ENCODE measurements around the gene CD47. TPM values are rescaled to one million over a fixed set of nuclear protein-coding genes. Genes with fewer than 3 reads are reported as not detected.

The CD47 gene
- total and polyA plus RNA-seq, 2 of the 4 experiments (the other 2 are of a cell fraction), result 45.9 to 52.0 TPM

DNA sequence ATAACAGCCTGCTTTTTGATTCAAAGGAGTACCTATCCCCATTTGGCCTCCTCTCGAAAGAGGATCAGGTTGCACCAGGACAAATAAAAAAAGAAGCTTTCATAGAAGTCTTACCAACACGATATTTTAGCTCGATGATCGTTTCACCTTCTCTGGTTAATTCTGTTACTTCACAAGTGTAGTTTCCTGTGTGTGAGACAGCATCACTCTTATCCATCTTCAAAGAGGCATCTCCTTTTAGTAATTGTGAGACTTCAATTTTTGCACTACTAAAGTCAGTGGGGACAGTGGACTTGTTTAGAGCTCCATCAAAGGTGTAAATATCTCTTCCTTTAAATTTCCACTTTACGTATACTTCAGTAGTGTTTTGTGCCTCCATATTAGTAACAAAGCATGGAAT, 11.0 kb downstream of the CD47 start:
- Histone ChIP-seq H4K20me1 (ENCODE audit: insufficient read depth, low read length) (peaks cover 13% of the 10 kb centered on the region; the same call in 1 of the 2 replicates), H3K9me3 (ENCODE audit: control insufficient read depth, insufficient read depth, low read length) (no peaks in the 10 kb centered on the region), H4K91ac (ENCODE audit: insufficient read depth, low read depth, low read length) (no peak overlapping the region), H3K4me1 (ENCODE audit: control insufficient read depth, insufficient read depth, low read length) (no peaks in the 10 kb centered on the region), H2BK120ac (ENCODE audit: low read depth, low read length) (no peak overlapping the region), H3K36me3 (ENCODE audit: control insufficient read depth, insufficient read depth, low read length) (peaks cover 4% of the 10 kb centered on the region; the same call in 1 of the 2 replicates), H3K23ac (ENCODE audit: low read depth, low read length) (no peak overlapping the region), H3K4me2 (ENCODE audit: low read depth, low read length) (no peak overlapping the region), H2AK9ac (replicated peaks; ENCODE audit: low read depth, low read length, poor library complexity) (no peak overlapping the region), H2BK15ac (ENCODE audit: low read depth, low read length) (no peak overlapping the region), H2AFZ (replicated peaks; ENCODE audit: low read length, poor library complexity) (no peak overlapping the region), H3K18ac (ENCODE audit: low read depth, low read length) (no peak overlapping the region), H2BK5ac (ENCODE audit: low read depth, low read length, poor library complexity, severe bottlenecking) (no peak overlapping the region), H3K9me1 (ENCODE audit: insufficient read depth, low read length) (peaks cover 3% of the 10 kb centered on the region; the same call in 1 of the 2 replicates), H4K8ac (ENCODE audit: low read depth in 2 of 2, low read length in 2 of 2) (no peak overlapping the region), H3K14ac (replicated peaks; ENCODE audit: low read depth, low read length) (no peak overlapping the region), H3K4ac (ENCODE audit: low read depth, low read length) (no peak overlapping the region), H3K27me3 (ENCODE audit: control insufficient read depth, insufficient read depth, low read length) (no peaks in the 10 kb centered on the region), H3K9ac (ENCODE audit: low read depth, low read length) (no peak overlapping the region), H3K79me1 (ENCODE audit: low read depth in 1 of 2, low read length in 2 of 2) (peaks cover 37 to 49% of the 10 kb centered on the region in 2 experiments), H2AK5ac (ENCODE audit: low read depth, low read length) (no peak overlapping the region), H3K27ac (ENCODE audit: insufficient read depth, low read length) (no peak overlapping the region), H4K5ac (ENCODE audit: low read depth, low read length) (no peak overlapping the region), H2BK20ac (ENCODE audit: low read depth, low read length) (no peak overlapping the region), H3K56ac (ENCODE audit: extremely low read depth, insufficient read depth, low read length) (no peak overlapping the region), H3K4me3 (ENCODE audit: insufficient read depth, low read depth, low read length) (no peak overlapping the region)
- CTCF ChIA-PET, result interaction anchor here (1.0 kb wide), 1 partner anchor 8 kb away, joined by 3 read pairs; no protein-coding TSS in a partner anchor
- no peak for TF ChIP-seq RFX5 (IDR thresholded peaks at IDR 0.05; ENCODE audit: low read depth, low read length)
- TF ChIP-seq BHLHE40 (IDR thresholded peaks at IDR 0.05; ENCODE audit: low read depth, low read length), result no peak
- TF ChIP-seq, protein P1, sequence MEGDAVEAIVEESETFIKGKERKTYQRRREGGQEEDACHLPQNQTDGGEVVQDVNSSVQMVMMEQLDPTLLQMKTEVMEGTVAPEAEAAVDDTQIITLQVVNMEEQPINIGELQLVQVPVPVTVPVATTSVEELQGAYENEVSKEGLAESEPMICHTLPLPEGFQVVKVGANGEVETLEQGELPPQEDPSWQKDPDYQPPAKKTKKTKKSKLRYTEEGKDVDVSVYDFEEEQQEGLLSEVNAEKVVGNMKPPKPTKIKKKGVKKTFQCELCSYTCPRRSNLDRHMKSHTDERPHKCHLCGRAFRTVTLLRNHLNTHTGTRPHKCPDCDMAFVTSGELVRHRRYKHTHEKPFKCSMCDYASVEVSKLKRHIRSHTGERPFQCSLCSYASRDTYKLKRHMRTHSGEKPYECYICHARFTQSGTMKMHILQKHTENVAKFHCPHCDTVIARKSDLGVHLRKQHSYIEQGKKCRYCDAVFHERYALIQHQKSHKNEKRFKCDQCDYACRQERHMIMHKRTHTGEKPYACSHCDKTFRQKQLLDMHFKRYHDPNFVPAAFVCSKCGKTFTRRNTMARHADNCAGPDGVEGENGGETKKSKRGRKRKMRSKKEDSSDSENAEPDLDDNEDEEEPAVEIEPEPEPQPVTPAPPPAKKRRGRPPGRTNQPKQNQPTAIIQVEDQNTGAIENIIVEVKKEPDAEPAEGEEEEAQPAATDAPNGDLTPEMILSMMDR (conservative IDR thresholded peaks at IDR 0.05; ENCODE audit: low read depth, low read length), result no peak
- TF ChIP-seq FOS (IDR thresholded peaks at IDR 0.05; ENCODE audit: low read depth, low read length), result no peak
- no peak for TF ChIP-seq POLR2A (IDR thresholded peaks at IDR 0.05; ENCODE audit: low read depth, low read length)
- no peak for TF ChIP-seq RAD21 (IDR thresholded peaks at IDR 0.05; ENCODE audit: low read length)
- TF ChIP-seq NFE2L2 (IDR thresholded peaks at IDR 0.05; ENCODE audit: low read depth, low read length), result no peak
- no peak for TF ChIP-seq MAFK (IDR thresholded peaks at IDR 0.05; ENCODE audit: low read depth, low read length)
- in situ Hi-C loops (cut with MboI; ENCODE audit: low sequenced_read_pairs), result no loop called here
- BruUV-seq (replicated peaks), result no TSS peak
- DNase-seq (no peak), ATAC-seq (ENCODE audit: low read depth) (no peak)
- POLR2A ChIA-PET (ENCODE audit: unreplicated experiment), result no interaction called here
- dilution Hi-C loops (cut with HindIII; ENCODE audit: low sequenced_read_pairs, unreplicated experiment), result no loop called here
- no CpG with 5 or more reads among the region's 5 CpGs for WGBS, 2 experiments (ENCODE audit: extremely low coverage in 2 of 2, insufficient read length in 1 of 2)
- intact Hi-C loops (cut with micrococcal nuclease), result loop anchor here (10.0 kb wide), 1 partner anchor 415 kb away; no protein-coding TSS in a partner anchor

All from IMR-90 (cell line).